HS-27A (cell line): ENCODE measurements around the gene ARMCX1.
"Not testable (repeated sequence)": the region's sequence is repeated elsewhere in the genome, so short reads cannot be mapped to it uniquely, and the experiment has no call there.

Experiments used
- DNase-seq: peaks from one replicate; pipeline ENCODE4 v3.0.0-alpha.2; 2012; ENCODE audit warnings: low read depth, missing footprints

ARMCX1 gene

GRCh38 chrX:101550362-101550750, at the start of gene ARMCX1:
TSS of gene ARMCX1 (plus strand) at chrX:101550547. CDS start at chrX:101552931, 2,384 bp downstream.
- peak; percentile 24 for DNase-seq

GRCh38 chrX:101502929-101503328, 47.4 kb upstream of the ARMCX1 start:
- DNase-seq: not testable (repeated sequence)

- DNase-seq: no peak
These were observed 43.0 kb upstream of the ARMCX1 start for GRCh38 chrX:101507372-101507771.

GRCh38 chrX:101507986-101508385, 42.4 kb upstream of the ARMCX1 start:
- DNase-seq: no peak

- no peak for DNase-seq
These were observed 19.4 kb upstream of the ARMCX1 start for GRCh38 chrX:101530944-101531343.

- no peak for DNase-seq
These were observed 11.2 kb upstream of the ARMCX1 start for GRCh38 chrX:101539116-101539515.

GRCh38 chrX:101550751-101551379, 518 bp downstream of the ARMCX1 start:
- peak; percentile 0 for DNase-seq

- no peak for DNase-seq
These were observed 1.0 kb downstream of the ARMCX1 start for GRCh38 chrX:101551380-101551767.

GRCh38 chrX:101552714-101553113, 2.4 kb downstream of the ARMCX1 start:
- DNase-seq: no peak

GRCh38 chrX:101564651-101565050, 14.3 kb downstream of the ARMCX1 start:
- DNase-seq: no peak

- DNase-seq: peak; percentile 20
These were observed 45.5 kb downstream of the ARMCX1 start for GRCh38 chrX:101595739-101596419.

- not testable (repeated sequence) for DNase-seq
These were observed 49.2 kb downstream of the ARMCX1 start for GRCh38 chrX:101599592-101599991.

GRCh38 chrX:101602077-101602476, 51.7 kb downstream of the ARMCX1 start:
- no peak for DNase-seq
